BE2C (cell line): ENCODE results near the gene ENHO.

Experiments
- DNase-seq: peaks from one replicate; pipeline ENCODE4 v3.0.0-alpha.2; 2020
- H3K27me3 ChIP-seq: fragments of 250-450 bp; sonication (Bioruptor Pico); 2 replicates; pipeline ENCODE4 v1.5.1; 2020; ENCODE audit warnings: mild to moderate bottlenecking
- H3K36me3 ChIP-seq: fragments of 250-450 bp; sonication (Bioruptor Pico); 2 replicates; pipeline ENCODE4 v1.5.1; 2020; ENCODE audit warnings: mild to moderate bottlenecking
- H3K4me1 ChIP-seq: fragments of 250-450 bp; sonication (Bioruptor Pico); 2 replicates; pipeline ENCODE4 v1.5.1; 2020
- H3K4me3 ChIP-seq: 2 replicates; pipeline ENCODE4 v1.5.1; 2011; ENCODE audit warnings: low read depth, low read length
- H3K9me3 ChIP-seq: fragments of 250-450 bp; sonication (Bioruptor Pico); 2 replicates; pipeline ENCODE4 v1.5.1; 2020
- CTCF ChIP-seq: IDR thresholded peaks from 2 replicates; pipeline ENCODE4 v1.5.1; 2012; ENCODE audit warnings: mild to moderate bottlenecking, low read depth, low read length

ENHO gene

GRCh38 chr9:34514816-34515215, 8.0 kb downstream of the ENHO start:
- H3K4me1 ChIP-seq, result peaks cover 11% of the 10 kb centered on the region
- H3K36me3 ChIP-seq, result no peaks in the 10 kb centered on the region
- no peak for DNase-seq
- TF ChIP-seq CTCF, result no peak
- H3K27me3 ChIP-seq, result no peaks in the 10 kb centered on the region
- H3K9me3 ChIP-seq, result no peaks in the 10 kb centered on the region
- no peak overlapping the region for H3K4me3 ChIP-seq

GRCh38 chr9:34514401-34514800, 8.4 kb downstream of the ENHO start:
- no peak overlapping the region for H3K4me3 ChIP-seq
- no peaks in the 10 kb centered on the region for H3K9me3 ChIP-seq
- H3K36me3 ChIP-seq, result no peaks in the 10 kb centered on the region
- TF ChIP-seq CTCF, result no peak
- no peak for DNase-seq
- no peaks in the 10 kb centered on the region for H3K27me3 ChIP-seq
- peaks cover 11% of the 10 kb centered on the region for H3K4me1 ChIP-seq

GRCh38 chr9:34513567-34514214, 9.1 kb downstream of the ENHO start:
- Histone ChIP-seq H3K9me3 (no peaks in the 10 kb centered on the region), H3K4me1 (peaks cover 11% of the 10 kb centered on the region), H3K4me3 (no peak overlapping the region), H3K27me3 (no peaks in the 10 kb centered on the region), H3K36me3 (no peaks in the 10 kb centered on the region)
- no peak for TF ChIP-seq CTCF
- peak; percentile 58 for DNase-seq

GRCh38 chr9:34512131-34513078, 10.4 kb downstream of the ENHO start:
- Histone ChIP-seq H3K36me3 (no peaks in the 10 kb centered on the region), H3K9me3 (no peaks in the 10 kb centered on the region), H3K4me3 (no peak overlapping the region), H3K4me1 (peaks cover 11% of the 10 kb centered on the region), H3K27me3 (no peaks in the 10 kb centered on the region)
- DNase-seq, result no peak
- TF ChIP-seq CTCF, result no peak

- no peaks in the 10 kb centered on the region for H3K27me3 ChIP-seq
- H3K36me3 ChIP-seq, result no peaks in the 10 kb centered on the region
- no peaks in the 10 kb centered on the region for H3K9me3 ChIP-seq
- DNase-seq, result no peak
- H3K4me1 ChIP-seq, result peaks cover 11% of the 10 kb centered on the region
- H3K4me3 ChIP-seq, result no peak overlapping the region
- no peak for TF ChIP-seq CTCF
These were observed 12.0 kb downstream of the ENHO start for GRCh38 chr9:34510497-34511468.
